ENCODE data around the gene PNPLA2.

DNA sequence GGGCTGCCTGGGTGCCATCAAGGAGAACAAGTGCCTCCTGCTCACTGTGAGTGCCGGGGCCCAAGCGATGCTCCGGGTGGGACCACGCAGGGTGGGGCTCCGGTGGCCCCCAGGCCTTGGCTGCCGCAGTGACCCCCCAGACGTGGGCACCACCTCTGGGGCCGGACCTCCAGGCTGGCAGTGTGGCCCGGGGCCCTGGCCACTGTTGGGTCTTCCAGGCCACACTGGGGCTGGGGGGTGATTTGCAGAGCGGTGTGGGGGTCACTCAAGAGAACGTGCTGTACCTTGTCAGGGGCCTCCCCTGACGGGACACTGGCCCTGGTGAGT lies 43.9 kb downstream of the PNPLA2 start:
- TF ChIP-seq ZNF274 (IDR thresholded peaks at IDR 0.05; ENCODE audit: low read depth, low read length) (no peak), YY1 (IDR thresholded peaks at IDR 0.05; ENCODE audit: insufficient read depth, insufficient read length) (no peak)

Measured in NT2/D1 (cell line).